ENCODE results near the gene PKN2.
A peak's percentile ranks its signal among the peaks of the same experiment; 100 is the strongest.
"Not testable (repeated sequence)": the region's sequence is repeated elsewhere in the genome, so short reads cannot be mapped to it uniquely, and the experiment has no call there.

PKN2 gene

GRCh38 chr1:88678405-88678804 lies 5.7 kb upstream of the PKN2 start:
- DNase-seq (ENCODE audit: low read depth in 2 of 2): no peak

GRCh38 chr1:88680471-88680870 lies 3.6 kb upstream of the PKN2 start:
- no peak for DNase-seq (ENCODE audit: low read depth in 2 of 2)

- DNase-seq (ENCODE audit: low read depth in 2 of 2): no peak
Measured at GRCh38 chr1:88680911-88681622, 3.0 kb upstream of the PKN2 start.

GRCh38 chr1:88684482-88685258 lies 597 bp downstream of the PKN2 start:
- peak; percentile 47 to 58 for DNase-seq (ENCODE audit: low read depth in 2 of 2)

GRCh38 chr1:88685259-88685620 lies 1.2 kb downstream of the PKN2 start:
- DNase-seq (ENCODE audit: low read depth in 2 of 2): no peak

GRCh38 chr1:88691540-88691939 lies 7.5 kb downstream of the PKN2 start:
- DNase-seq (ENCODE audit: low read depth in 2 of 2): no peak

- DNase-seq (ENCODE audit: low read depth in 2 of 2): no peak
Measured at GRCh38 chr1:88695781-88696180, 11.7 kb downstream of the PKN2 start.

- DNase-seq (ENCODE audit: low read depth in 2 of 2): no peak
Measured at GRCh38 chr1:88697503-88697902, 13.4 kb downstream of the PKN2 start.

GRCh38 chr1:88698140-88698539 lies 14.1 kb downstream of the PKN2 start:
- no peak for DNase-seq (ENCODE audit: low read depth in 2 of 2)

GRCh38 chr1:88698764-88699163 lies 14.7 kb downstream of the PKN2 start:
- no peak for DNase-seq (ENCODE audit: low read depth in 2 of 2)

- no peak for DNase-seq (ENCODE audit: low read depth in 2 of 2)
Measured at GRCh38 chr1:88700425-88701013, 16.4 kb downstream of the PKN2 start.

- no peak for DNase-seq (ENCODE audit: low read depth in 2 of 2)
Measured at GRCh38 chr1:88701275-88701674, 17.2 kb downstream of the PKN2 start.

GRCh38 chr1:88701793-88702192 lies 17.7 kb downstream of the PKN2 start:
- DNase-seq (ENCODE audit: low read depth in 2 of 2): not testable (repeated sequence)

GRCh38 chr1:88708011-88708410 lies 23.9 kb downstream of the PKN2 start:
- DNase-seq (ENCODE audit: low read depth in 2 of 2): no peak

GRCh38 chr1:88712907-88713306 lies 28.8 kb downstream of the PKN2 start:
- DNase-seq (ENCODE audit: low read depth in 2 of 2): not testable (repeated sequence)

GRCh38 chr1:88716571-88716970 lies 32.5 kb downstream of the PKN2 start:
- DNase-seq (ENCODE audit: low read depth in 2 of 2): not testable (repeated sequence)

- DNase-seq (ENCODE audit: low read depth in 2 of 2): no peak
Measured at GRCh38 chr1:88722492-88722891, 38.4 kb downstream of the PKN2 start.

GRCh38 chr1:88726697-88727096 lies 42.6 kb downstream of the PKN2 start:
- no peak for DNase-seq (ENCODE audit: low read depth in 2 of 2)

- DNase-seq (ENCODE audit: low read depth in 2 of 2): no peak
Measured at GRCh38 chr1:88727205-88727604, 43.1 kb downstream of the PKN2 start.

GRCh38 chr1:88729297-88729696 lies 45.2 kb downstream of the PKN2 start:
- no peak for DNase-seq (ENCODE audit: low read depth in 2 of 2)

GRCh38 chr1:88730132-88730675 lies 46.1 kb downstream of the PKN2 start:
- no peak for DNase-seq (ENCODE audit: low read depth in 2 of 2)

GRCh38 chr1:88730995-88731394 lies 46.9 kb downstream of the PKN2 start:
- no peak for DNase-seq (ENCODE audit: low read depth in 2 of 2)
